SIG-M5 (cell line): ENCODE results near the gene GLP2R.
A peak's percentile ranks its signal among the peaks of the same experiment; 100 is the strongest.

Experiments used
- DNase-seq: peaks from one replicate; lab custom pipeline; 2025; lab: John Stamatoyannopoulos, UW

The GLP2R gene

GRCh38 chr17:9854255-9854654 lies 28.5 kb downstream of the GLP2R start:
- DNase-seq: no peak

DNA sequence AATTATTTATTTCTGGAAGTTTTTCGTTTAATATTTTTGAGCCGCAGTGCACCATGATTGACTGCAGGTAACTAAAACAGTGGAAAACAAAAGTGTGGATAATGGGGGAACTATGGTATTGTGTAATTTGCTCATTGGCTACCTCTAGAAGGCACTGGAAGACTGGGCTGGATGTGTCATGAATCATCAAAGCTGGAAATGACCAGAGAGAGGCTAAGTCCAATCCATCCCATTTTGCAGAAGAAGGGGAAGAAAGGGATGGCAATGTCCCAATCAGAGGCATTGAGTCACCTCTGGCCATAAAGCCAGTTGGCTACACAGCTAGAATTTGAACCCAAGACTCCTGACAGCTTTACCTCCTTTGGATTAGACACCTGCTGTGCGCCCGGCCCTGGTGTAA lies 29.3 kb downstream of the GLP2R start:
- DNase-seq: no peak

DNA sequence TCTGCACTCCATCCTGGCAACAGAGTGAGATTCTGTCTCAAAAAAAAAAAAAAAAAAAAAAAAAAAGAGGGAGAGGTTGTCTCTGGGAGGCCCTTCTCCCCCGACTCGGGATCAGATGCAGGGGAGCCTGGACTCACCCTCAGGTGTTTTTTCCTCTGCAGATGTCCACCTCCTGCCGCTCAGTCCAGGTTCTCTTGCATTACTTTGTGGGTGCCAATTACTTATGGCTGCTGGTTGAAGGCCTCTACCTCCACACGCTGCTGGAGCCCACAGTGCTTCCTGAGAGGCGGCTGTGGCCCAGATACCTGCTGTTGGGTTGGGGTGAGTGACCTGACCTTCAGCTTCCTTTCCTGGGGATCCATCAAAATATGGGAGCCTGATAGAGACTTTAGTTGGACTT lies 34.1 kb downstream of the GLP2R start:
- DNase-seq: no peak

- DNase-seq: no peak
Observed at GRCh38 chr17:9860851-9861250, 35.1 kb downstream of the GLP2R start.

- no peak for DNase-seq
Observed at GRCh38 chr17:9862220-9862619, 36.5 kb downstream of the GLP2R start.

GRCh38 chr17:9862949-9863348 lies 37.2 kb downstream of the GLP2R start:
- DNase-seq: no peak

- peak; percentile 23 for DNase-seq
Observed at GRCh38 chr17:9865586-9865985, 39.9 kb downstream of the GLP2R start.

GRCh38 chr17:9868552-9868951 lies 42.8 kb downstream of the GLP2R start:
- DNase-seq: no peak

DNA sequence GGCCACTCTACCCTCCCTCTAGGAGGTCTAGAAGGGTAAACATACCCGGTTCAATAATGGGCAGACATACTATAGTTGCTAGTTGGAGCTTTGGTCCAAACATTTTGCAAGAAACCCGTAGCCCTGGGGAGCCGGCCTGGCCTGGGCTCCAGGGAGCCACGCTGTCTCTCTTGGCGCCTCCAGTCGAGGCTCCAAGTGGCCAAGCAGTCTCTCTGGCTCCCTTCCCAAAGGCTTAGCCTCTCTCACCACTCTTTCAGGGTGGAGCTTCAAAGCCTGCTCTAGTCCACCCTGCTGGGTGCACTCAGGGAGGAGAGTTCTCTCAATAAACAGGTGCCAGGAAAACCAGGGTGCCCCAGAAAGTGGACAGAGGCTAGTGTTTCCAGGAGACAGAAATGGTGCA lies 47.1 kb downstream of the GLP2R start:
- DNase-seq: no peak

GRCh38 chr17:9874722-9875121 lies 49.0 kb downstream of the GLP2R start:
- no peak for DNase-seq

GRCh38 chr17:9875441-9875840 lies 49.7 kb downstream of the GLP2R start:
- DNase-seq: no peak

GRCh38 chr17:9878356-9878755 lies 52.6 kb downstream of the GLP2R start:
- DNase-seq: no peak

- peak; percentile 25 for DNase-seq
Observed at GRCh38 chr17:9878786-9879525, 53.2 kb downstream of the GLP2R start.

DNA sequence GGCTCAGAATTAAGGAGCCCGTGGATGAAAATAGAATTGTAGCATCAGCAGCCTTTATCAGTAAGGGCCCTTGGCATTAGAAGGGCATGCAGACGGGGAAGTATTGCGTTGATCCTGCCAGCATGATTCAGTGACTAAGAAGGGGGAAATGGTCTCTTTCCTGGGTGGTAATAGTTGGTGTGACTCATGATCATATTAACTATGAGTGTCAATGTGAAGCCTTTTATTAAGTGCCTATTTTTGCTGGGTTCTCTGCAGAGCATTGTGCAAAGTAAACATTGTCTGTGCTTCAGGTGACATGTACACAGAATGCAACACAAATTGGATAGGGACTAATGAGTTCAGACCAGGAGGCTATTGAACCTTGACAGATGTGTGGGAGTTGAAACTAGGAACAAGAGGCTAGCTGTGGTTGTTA lies 54.9 kb downstream of the GLP2R start:
- peak; percentile 25 for DNase-seq

DNA sequence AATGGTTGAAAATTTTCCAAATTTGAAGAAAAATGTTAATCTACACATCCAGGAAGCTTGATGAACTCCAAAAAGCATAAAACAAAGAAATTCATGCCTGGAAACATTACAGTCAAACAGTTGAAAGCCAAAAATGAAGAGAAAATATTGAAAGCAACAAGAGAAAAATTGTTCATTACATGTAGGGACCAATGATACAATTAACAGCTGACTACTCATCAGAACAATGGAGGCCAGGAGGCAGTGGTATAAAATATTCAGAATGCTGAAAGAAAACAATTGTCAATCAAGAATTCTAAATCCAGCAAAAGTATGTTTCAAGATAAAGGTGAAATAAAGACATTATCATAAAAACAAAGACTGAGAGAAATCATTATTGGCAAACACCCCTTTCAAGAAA lies 57.7 kb downstream of the GLP2R start:
- DNase-seq: no peak

DNA sequence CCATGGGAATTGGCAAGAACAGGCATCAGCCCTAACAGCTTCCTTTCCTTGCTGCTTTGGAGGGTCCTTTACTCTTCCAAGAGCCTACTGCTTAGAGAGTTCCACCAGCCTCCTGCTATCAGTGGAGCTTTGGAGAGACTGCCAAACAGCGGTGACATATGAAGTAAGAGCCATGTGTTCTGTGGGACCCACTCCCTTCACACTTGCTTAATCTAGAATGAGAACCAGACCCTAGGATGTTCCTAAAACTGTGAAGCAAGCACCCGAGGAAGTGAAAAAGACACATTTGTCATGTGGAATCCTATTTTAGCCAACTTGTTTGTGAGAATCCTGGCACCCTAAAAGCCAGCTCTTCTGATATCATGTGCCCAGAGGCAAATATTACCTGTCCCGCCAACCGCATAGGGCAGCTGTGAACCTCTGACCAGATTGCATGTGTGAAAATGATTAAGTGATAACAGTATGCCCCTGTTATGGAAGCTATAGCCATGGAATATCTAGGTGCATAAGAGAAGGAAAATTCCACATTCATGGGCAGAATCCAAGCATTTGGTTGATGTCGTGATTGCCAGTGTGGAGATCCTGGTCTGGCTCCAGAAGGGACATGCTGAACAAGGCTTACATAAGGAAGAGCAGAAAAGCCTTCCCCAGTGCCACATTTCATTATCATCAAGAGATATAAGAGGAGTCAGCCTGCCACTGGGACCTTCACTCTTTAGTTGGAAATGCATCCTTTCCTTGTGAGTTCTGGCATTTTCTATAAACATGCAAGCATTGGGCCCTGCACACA lies 60.6 kb downstream of the GLP2R start:
- no peak for DNase-seq

DNA sequence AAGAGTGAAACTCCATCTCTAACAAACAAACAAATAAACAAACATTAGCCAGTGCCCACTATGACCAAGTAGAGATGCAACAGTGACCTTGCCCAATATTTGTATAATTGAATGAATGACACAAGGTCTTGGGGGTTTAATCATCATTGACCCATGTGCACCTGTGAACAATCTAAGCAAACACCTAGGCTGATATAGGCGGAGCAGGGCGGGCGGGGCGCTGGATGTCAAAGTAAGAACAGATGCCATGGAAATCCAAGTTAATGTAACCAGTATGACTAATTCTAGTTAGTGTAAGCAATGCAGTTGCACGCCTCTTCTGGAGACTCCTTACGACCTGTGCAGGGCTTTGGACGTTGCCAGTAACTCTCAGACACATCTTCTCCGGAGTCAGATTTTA lies 61.8 kb downstream of the GLP2R start:
- DNase-seq: no peak

DNA sequence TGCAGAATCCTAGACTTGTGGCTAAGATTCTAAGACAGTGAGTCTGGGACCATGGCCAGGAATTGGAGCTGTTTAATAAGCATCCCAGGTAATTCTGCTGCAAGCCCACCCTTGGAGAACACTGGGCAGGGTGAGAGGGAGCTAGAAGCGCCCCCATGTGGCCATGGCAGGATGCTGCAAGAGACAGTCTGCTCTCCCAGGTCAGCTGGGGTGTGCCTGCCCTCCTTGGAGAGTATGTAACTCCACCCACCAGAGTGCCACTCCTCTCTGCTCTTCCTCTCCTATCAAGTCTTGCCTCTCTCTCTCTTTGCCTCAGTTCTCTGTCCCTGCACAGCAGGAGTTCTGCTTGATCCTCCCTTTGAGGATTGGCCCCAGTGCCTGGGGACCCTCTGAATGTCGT lies 64.4 kb downstream of the GLP2R start:
- no peak for DNase-seq

DNA sequence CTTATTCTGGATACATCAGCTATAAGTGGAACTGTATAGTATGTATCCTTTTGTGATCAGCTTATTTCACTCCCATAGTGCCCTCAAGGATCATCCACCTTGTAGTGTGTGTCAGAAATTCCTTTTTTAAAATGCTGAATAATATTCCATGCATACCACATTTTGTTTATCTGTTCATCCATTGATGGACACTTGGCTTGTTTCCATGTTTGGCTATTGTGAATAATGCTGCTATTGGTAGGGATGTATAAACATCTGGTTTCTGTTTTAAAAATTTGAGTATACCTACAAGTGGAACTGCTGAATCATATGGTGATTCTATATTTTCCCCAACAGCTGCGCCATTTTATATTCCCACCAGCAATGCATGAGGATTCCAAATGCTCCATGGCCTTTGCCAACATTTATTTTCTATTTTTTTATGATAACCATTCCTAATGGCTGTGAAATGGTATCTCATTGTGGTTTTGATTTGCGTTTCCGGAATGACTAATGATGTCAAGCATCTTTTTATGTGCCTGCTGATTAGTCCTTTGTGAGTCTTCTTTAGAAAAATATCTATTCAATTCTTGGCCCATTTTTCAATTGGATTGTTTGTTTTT lies 67.8 kb downstream of the GLP2R start:
- no peak for DNase-seq

GRCh38 chr17:9894231-9894630 lies 68.5 kb downstream of the GLP2R start:
- no peak for DNase-seq

GRCh38 chr17:9895923-9896322 lies 70.2 kb downstream of the GLP2R start:
- no peak for DNase-seq

GRCh38 chr17:9897372-9897968 lies 71.7 kb downstream of the GLP2R start:
- DNase-seq: no peak

- no peak for DNase-seq
Observed at GRCh38 chr17:9898812-9899211, 73.1 kb downstream of the GLP2R start.
